ENCODE measurements around the gene ZKSCAN3. TPM values are rescaled to one million over a fixed set of nuclear protein-coding genes. Genes with fewer than 3 reads are reported as not detected.
"Not testable (repeated sequence)": the region's sequence is repeated elsewhere in the genome, so short reads cannot be mapped to it uniquely, and the experiment has no call there.

Gene ZKSCAN3
- total RNA-seq, 1 donor from 2014 or later, result 3.6 TPM

- intact Hi-C loops (cut with DNase I), result no loop called here
- DNase-seq (no peak), ATAC-seq (ENCODE audit: poor library complexity) (peak; percentile 44)
Measured at GRCh38 chr6:28336284-28337120, 13.2 kb upstream of the ZKSCAN3 start.

- intact Hi-C loops (cut with DNase I), result no loop called here
- DNase-seq, result no peak
- ATAC-seq (ENCODE audit: poor library complexity), result no peak
Measured at GRCh38 chr6:28337121-28337520, 12.6 kb upstream of the ZKSCAN3 start.

- DNase-seq (no peak), ATAC-seq (ENCODE audit: poor library complexity) (no peak)
- intact Hi-C loops (cut with DNase I), result no loop called here
Measured at GRCh38 chr6:28340310-28341095, 9.2 kb upstream of the ZKSCAN3 start.

DNA sequence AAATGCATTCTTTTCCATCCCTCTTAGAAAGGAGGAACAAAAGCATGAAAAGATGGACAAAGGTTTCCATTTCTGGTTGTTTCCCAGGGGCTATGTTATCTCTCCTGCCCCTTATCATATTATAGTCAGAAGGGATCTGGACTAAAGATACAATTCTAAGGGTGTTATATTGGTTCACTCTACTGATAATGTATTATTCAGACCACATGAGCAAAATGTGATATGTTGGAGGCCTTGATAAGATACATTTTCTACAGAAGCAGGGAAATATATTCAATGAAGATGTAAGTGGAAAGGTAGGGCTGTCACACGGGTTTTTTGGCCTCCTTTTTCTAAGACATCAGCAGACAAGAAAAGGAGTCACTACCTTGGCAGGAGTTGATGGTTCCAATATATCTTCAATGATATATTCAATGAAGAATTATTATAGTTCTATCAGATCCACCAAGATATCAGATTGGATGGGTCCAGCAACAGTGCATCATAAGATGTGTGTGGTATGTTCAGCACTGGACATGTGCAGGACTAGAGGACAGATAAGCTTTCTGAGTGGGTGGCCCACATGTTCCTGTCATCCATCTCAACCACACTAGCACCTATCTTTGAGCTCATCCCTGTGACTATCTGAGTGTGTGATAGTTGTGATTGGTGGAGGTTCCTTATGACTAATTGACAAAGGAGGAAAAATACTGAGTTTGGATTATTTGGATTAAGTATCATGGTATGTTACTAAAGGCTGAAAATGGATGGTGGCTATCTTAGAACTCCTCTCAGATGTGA is 5.7 kb upstream of the ZKSCAN3 start:
- no peak for DNase-seq
- intact Hi-C loops (cut with DNase I), result no loop called here
- no peak for ATAC-seq (ENCODE audit: poor library complexity)

GRCh38 chr6:28345201-28345600 is 4.5 kb upstream of the ZKSCAN3 start:
- DNase-seq (no peak), ATAC-seq (ENCODE audit: poor library complexity) (no peak)
- intact Hi-C loops (cut with DNase I), result no loop called here

GRCh38 chr6:28347119-28347518 is 2.6 kb upstream of the ZKSCAN3 start:
- DNase-seq (no peak), ATAC-seq (ENCODE audit: poor library complexity) (no peak)
- intact Hi-C loops (cut with DNase I), result no loop called here

GRCh38 chr6:28349344-28349891 is 329 bp upstream of the ZKSCAN3 start:
- DNase-seq (no peak), ATAC-seq (ENCODE audit: poor library complexity) (peak; percentile 29)
- intact Hi-C loops (cut with DNase I), result no loop called here

DNA sequence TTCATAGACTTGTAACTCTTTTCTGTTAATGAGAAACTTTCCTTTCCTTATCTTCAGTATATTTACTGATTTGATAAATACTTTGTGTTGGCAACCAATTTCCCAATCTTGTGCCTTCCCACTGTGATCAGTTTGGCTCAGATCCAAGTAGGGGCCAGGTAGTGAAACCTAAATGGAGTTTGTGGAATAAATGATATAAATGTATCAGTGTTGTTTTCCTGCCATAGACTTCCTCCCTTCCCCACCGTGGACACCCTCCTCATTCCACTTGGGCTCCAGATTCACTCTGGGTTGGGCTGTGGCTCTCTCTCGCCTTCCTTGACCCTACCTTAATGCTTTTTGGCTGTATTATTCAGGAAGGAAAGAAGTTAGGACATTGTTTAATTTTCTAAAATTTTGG is 1.3 kb downstream of the ZKSCAN3 start:
- intact Hi-C loops (cut with DNase I), result loop anchor here (10.0 kb wide), 1 partner anchor 126 kb away; the partner anchor contains the start of gene ZSCAN9
- no peak for ATAC-seq (ENCODE audit: poor library complexity)
- DNase-seq, result no peak

GRCh38 chr6:28351493-28351925 is 1.8 kb downstream of the ZKSCAN3 start:
- DNase-seq, result no peak
- intact Hi-C loops (cut with DNase I), result loop anchor here (10.0 kb wide), 1 partner anchor 127 kb away; the partner anchor contains the start of gene ZSCAN9
- no peak for ATAC-seq (ENCODE audit: poor library complexity)

DNA sequence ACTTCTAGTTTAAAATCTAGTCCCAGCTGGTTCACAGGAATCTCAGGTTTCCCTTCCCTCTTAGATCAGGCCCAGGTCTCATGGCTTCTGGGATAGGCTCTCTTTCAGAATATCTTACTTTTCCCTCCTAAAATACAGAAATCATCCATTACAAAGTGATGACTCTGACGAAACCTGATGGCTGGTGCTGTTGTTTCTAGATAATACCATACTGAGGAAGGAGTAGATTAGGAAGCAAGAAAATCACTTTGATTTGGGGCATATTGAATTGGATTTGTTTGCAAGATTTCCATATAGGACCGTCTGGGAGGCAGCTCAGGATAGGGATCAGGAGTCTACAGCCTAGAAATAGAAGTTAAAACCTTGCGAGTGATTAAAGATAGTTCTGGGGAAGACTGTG is 3.6 kb downstream of the ZKSCAN3 start:
- no peak for DNase-seq
- intact Hi-C loops (cut with DNase I), result loop anchor here (10.0 kb wide), 1 partner anchor 129 kb away; the partner anchor contains the start of gene ZSCAN9
- ATAC-seq (ENCODE audit: poor library complexity), result no peak

DNA sequence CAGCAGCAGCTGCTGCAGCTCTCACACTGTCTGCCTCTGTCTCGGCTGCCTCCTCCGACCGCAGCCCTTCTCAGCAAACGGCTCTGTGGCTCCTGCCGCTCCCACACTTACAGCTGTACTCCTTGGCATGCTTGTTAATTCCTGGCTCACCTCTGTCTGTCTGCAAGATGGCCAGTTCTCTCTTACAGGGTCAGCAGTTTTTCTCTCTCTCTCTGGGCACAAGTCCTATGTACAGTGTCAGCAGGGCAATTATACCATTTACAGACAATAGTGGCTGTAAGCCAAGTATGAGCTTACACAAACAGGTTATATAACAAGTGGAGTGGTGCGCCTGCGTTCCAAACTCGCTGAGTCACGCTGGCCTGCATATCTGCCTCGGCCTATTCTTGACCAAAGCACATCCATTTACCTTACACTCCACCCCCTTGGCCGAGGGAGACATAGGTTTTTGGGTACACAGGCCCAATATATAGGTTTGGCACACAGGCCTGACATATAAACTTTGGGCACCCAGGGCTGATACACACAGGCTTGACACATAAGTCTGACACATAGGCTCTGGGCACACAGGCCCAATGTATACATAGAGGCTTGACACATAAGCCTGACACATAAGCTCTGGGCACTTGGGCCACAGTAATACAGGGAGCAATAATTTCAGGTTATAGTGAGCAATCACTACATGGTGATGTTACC is 4.4 kb downstream of the ZKSCAN3 start:
- DNase-seq (peak; percentile 62), ATAC-seq (ENCODE audit: poor library complexity) (no peak)
- intact Hi-C loops (cut with DNase I), result loop anchor here (10.0 kb wide), 1 partner anchor 129 kb away; the partner anchor contains the start of gene ZSCAN9

DNA sequence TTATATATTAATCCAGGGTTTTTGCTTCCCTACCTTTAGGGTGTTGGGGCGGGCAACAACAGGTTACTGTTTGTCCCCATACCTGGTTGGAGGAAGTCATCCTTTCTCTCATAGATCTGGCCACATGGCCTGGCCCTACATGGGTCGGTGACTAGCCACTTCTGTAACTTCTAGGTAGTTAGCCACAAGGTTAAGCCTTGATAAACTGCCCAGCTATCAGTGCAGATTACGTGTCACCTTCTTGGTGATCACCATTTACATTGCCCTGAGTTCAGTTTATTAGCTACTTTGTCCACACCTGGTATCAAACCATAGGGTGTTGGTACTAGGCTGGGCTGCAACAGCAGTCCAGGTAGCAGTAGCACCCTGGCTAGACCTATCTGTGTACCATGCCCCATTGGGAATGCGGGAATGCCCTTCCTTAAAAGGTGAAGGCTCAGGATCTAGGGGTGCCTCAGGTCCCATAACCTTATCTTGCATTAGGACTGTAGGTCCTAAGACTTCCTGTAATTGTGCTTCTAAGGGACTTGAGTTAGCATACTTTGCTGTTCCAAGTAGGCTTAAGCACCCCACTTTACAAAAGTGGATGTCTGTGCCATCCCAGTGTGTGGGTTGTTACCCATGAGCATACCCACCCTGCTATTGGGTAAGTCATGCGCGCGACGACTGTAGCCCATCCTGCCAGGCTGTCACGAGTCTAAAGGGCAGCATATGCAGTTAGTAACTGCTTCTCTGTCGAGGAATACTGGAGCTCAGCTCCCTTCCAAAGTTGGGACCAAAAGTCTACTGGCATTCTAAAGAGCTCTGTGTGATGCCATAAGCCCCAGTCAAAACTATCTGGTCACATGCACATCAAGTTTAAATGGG is 5.2 kb downstream of the ZKSCAN3 start:
- DNase-seq (no peak), ATAC-seq (ENCODE audit: poor library complexity) (no peak)
- intact Hi-C loops (cut with DNase I), result loop anchor here (10.0 kb wide), 1 partner anchor 130 kb away; the partner anchor contains the start of gene ZSCAN9

GRCh38 chr6:28355743-28356665 is 6.3 kb downstream of the ZKSCAN3 start:
- intact Hi-C loops (cut with DNase I), result loop anchor here (10.0 kb wide), 1 partner anchor 131 kb away; the partner anchor contains the start of gene ZSCAN9
- DNase-seq (peak; percentile 78), ATAC-seq (ENCODE audit: poor library complexity) (peak; percentile 96)

DNA sequence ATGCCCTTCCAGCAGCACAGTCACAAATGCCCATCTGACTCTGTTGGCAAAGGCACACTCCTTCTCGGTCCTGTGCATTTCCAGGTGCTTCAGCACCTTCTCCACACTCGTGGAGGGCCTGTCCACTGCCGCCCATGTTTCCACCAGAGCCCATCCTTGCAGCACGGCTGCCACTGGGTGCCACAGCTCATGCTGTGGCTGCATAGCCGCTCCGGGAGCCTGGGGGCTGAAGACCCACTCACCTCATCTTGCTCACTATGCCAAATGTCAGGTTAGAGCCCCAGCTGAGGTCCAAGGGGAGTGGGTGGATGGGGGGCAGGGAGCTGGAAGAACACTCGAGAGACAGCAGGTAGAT is 6.9 kb downstream of the ZKSCAN3 start:
- intact Hi-C loops (cut with DNase I), result loop anchor here (10.0 kb wide), 1 partner anchor 132 kb away; the partner anchor contains the start of gene ZSCAN9
- no peak for DNase-seq
- no peak for ATAC-seq (ENCODE audit: poor library complexity)

- no peak for DNase-seq
- intact Hi-C loops (cut with DNase I), result loop anchor here (10.0 kb wide), 1 partner anchor 132 kb away; the partner anchor contains the start of gene ZSCAN9
Measured at GRCh38 chr6:28357036-28357435, 7.3 kb downstream of the ZKSCAN3 start.

DNA sequence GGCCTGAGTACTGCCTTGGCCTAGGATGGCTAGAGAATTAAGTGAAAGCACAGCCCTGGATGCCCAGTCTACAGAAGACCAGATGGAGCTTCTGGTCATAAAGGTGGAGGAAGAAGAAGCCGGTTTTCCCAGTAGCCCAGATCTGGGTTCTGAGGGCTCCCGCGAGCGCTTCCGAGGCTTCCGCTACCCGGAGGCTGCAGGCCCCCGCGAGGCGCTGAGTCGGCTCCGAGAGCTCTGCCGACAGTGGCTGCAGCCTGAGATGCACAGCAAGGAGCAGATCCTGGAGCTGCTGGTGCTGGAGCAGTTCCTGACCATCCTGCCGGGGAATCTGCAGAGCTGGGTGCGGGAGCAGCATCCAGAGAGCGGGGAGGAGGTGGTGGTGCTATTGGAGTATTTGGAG is 9.8 kb downstream of the ZKSCAN3 start:
- DNase-seq; ATAC-seq (ENCODE audit: poor library complexity): not testable (repeated sequence)
- intact Hi-C loops (cut with DNase I), result loop anchor here (10.0 kb wide), 1 partner anchor 135 kb away; the partner anchor contains the start of gene ZSCAN9

More at GRCh38 chr6:28357036-28357435, 7.3 kb downstream of the ZKSCAN3 start:
- ATAC-seq (ENCODE audit: poor library complexity), result no peak
